SW 1271 (cell line): ENCODE results near the gene EXOC7.

Experiments
- DNase-seq, 2 experiments: peaks; one replicate each; lab custom pipeline; 2025; lab: John Stamatoyannopoulos, UW

Gene EXOC7, protein sequence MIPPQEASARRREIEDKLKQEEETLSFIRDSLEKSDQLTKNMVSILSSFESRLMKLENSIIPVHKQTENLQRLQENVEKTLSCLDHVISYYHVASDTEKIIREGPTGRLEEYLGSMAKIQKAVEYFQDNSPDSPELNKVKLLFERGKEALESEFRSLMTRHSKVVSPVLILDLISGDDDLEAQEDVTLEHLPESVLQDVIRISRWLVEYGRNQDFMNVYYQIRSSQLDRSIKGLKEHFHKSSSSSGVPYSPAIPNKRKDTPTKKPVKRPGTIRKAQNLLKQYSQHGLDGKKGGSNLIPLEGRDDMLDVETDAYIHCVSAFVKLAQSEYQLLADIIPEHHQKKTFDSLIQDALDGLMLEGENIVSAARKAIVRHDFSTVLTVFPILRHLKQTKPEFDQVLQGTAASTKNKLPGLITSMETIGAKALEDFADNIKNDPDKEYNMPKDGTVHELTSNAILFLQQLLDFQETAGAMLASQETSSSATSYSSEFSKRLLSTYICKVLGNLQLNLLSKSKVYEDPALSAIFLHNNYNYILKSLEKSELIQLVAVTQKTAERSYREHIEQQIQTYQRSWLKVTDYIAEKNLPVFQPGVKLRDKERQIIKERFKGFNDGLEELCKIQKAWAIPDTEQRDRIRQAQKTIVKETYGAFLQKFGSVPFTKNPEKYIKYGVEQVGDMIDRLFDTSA

DNA sequence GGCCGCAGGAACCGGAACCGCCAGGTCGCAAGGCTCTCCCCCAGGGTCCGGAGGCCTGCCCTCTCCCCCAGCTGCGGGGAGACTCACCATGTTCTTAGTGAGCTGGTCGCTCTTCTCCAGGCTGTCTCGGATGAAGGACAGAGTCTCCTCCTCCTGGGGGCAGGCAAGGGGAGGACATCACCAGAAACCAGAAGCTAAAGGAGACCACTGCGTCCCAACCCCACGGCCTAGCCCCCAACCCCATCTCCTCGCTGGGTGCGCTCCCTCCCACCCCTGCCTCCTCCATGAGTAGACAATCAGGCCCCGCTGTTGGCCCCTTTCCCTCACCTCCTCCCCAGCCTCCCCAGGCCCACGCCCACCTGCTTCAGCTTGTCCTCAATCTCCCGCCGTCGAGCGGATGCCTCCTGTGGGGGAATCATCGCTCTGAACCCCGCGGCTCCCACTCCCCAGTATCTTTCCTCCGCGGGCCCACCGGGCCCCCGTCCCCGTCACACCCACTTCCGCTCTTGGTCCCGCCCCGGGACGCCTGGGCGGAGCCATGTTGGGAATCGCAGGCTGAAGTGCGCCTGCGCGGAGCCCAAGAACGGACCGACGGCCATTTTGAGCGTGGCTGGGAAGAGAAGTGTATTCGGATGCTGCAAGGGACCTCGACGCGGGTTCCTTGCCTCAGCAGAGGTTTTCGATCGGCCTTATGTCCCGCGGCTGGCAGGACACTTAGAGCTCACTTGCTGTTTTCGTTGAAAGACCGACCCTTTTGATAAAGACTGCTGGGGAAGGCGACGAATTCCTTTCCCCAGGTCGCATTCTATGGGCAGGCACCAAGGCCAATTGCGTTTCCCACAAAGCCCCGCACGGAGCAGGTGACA lies at the start of gene EXOC7:
Gene EXOC7 (minus strand): TSS at position 514 of the 866 bp plus-strand sequence. CDS start 95 bp downstream, at position 419.
- DNase-seq: peak; percentile 57 to 85

DNA sequence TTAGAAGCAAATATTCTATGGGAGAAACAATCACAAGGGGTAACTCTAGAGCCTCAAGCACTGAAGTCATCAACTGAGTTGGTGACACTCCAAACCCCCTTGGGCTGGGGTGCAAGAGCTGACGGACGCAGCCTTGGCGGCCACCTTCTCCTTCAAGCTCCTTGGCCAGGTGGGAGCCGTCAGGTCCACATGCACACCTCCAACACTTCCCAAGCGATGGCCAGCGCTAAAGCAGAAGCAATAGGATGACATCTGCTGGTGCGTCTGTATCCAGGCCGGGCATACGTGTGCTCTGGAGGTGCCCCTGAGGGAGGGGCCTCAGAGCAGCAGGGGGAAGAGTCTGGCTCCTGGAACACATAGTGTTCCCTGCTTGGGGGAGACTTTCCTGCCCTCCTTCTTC lies 49.6 kb upstream of the EXOC7 start:
- DNase-seq: no peak

DNA sequence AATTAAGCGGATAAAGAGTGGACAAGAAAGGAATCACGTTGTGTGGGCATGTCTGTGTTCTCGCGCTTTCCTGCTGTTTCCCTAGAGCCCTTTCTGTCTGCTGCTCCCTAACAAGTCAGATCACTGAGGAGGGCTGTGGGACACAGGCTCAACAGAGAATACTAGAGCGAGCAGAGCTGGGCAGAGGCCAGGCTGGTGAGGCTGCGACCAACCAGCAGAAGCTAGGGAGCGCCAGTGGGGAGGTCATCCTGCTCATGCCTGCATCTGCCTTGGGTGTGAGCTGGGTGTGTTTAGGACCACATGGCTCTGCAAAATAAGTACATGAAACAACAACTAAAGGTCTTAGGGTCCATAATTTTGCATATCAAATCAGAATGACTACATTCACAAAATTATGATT lies 49.0 kb upstream of the EXOC7 start:
- DNase-seq: no peak

DNA sequence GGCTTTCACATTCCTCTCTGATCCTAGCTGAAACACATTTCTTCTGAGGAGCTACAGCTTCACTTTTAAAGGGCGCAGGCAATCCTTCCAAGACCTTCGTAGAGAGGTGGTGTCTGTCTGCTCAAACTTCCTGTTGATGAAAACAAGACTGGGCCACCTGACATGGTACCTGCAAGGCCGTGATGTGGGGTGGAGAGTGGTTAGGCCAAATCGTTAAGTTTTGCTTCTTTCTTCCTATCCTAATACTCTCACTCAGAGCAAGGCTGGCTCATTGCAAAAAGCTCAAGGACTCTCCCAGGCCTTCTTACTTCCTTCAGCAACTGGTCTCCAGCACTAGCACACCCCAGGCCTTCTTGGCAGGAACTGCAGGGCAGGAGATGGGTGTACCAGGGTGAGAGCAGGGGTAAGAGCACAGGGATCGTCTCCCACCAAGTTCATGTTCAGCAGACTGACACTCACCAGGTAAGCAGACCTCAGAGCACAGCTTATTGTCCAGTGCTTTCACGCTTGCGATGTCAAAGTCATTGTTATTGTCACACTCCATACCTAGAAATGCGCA lies 48.4 kb upstream of the EXOC7 start:
- no peak for DNase-seq

DNA sequence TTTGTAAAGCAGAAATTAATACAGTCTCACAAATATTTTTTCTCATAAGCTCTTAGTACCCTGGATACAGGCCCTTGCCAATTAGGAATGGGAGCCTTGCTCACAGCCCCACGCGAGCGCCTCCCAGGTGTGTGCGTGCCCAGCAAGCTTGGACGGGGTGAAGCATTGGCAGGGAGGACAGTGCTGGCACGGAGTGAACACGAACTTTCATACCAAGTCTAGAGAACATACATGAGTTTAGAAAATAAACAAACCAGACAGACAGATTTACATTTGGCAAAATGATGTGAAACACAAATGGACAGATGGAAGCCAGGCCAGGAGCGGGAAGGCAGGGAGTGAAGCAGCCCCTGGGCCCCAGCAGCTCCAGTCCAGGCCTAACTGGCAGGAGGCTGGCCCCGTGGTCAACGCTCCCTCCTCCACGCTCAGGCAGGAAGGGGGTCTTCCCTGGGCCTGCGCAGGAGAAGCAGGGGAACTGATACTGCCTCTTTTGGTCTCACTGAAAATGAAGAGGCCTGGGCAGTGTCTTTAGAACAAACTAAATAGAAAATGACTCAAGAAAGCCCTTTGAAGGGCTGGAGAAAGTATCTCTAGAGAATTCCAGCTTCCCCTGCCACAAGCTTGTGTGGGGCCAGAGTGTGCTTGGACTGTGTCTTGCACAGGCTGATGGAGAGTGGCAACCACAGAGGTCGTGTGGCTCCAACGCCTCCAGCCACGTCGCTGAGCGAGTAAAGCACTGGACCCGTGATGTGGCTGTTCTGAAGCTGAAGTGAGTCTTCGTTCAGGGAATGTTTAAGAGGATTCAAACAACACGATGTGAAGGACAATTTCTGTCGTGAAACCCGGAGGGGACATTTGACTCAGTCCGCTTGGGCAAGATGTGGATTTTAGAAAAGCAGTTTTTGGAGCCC lies 47.4 kb upstream of the EXOC7 start:
- no peak for DNase-seq

DNA sequence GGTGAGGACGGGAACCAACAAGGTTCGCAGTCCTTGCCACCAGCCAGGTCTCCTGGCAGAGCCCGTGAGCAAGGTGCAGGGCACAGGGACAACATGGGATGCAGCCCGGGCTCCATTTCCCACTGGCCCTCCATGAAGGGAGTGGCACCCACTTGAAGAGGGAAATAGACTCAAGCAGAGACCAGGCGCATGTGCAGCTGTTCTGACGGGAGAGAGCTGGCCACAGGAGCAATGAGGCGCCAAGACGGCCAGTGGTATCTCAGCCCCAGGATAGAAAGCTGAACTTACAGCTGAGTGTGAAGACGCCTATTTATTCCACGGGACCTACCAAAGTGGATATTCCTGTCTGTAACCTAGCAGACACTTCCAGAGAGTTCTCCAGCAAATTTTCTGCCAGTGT lies 45.6 kb upstream of the EXOC7 start:
- no peak for DNase-seq

DNA sequence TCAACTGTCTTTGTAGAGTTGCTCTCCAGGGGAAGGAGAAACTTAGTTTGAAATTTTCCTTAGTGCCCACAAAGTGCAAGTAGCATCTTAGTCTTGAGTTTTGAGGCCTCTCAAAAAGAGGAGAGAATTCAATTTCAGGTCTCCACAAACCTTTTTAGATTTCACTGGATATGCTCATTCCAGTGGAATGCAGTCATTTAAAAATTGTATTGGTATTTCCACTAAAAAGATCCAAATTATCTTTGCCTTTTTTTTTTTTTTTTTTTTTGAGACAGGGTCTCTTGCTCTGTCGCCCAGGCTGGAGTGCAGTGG lies 44.4 kb upstream of the EXOC7 start:
- DNase-seq: no peak

DNA sequence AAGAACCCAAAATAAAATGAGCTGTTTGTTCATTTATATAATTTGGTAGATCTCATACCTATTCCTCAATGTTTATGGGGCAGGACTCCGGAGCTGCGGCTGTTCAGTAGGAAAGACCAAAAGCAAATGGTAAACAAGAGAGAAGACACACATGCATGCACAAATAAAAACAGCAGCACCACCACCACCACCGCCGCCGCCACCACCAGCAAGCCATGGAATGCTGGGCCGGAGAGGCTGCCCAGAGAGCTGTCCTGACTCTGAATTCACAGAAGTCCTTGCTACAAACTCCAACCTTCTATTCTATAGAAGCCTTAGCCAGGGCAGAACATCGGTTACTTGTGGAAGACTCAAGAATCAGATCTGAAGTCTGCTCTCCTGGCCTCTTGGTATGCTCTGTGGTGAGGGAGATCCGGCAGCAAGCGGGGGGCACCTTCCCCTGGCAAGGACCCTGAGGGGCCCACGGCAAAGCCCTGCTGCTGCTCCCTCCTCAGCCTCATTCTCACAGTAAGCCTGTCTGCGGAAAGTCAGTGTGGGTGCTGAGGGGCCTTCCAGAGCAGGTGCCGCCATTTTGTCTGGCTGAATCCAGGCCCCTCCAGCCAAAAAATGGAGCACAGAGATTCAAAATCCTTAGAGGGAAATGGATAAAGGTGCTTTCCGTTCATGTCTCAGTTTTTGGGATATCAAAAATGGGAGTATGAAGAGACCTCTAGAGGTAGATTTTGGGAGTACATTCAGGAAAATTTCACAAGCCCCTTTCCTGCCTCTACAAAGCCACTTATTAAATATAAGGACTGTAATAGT lies 43.8 kb upstream of the EXOC7 start:
- DNase-seq: peak in 1 of 2 experiments; percentile 14

DNA sequence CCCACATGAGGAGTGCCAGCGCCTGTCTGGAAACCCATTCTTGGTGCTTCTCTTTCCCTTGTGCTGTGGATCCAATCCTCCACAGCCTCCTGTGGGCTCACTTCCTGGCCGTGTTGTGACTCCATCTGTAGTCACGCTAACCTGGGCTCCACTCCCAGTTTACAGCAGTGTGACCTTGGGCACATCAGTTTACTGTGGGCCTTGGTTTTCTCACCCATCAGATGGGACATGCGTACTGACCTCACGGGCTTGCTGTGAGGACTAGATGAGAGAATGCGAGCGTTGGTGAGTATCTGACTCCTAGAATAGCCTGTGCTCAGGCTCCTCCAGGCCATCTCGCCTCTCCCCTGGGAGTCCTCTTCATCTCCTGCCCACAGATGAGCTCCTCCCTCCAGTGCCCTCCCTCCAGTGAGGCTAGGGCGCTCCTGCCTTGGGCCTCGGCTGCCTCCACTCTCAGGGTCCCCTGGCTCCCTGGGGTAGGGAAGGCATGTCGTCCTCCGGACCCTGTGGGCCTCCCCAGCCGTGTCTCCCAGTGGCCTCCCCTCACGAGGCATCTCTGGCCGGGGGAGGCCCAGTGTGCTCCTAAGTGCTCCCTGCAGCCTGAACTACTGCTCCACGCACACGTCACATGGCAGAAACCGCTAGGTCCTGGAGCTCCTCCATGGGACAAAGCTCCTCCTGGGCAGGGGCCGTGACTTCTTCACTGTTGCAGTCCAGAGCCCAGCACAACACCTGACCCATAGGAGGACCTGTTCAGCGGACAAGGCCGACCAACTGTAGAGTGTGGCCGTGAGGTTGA lies 42.7 kb upstream of the EXOC7 start:
- DNase-seq: no peak

DNA sequence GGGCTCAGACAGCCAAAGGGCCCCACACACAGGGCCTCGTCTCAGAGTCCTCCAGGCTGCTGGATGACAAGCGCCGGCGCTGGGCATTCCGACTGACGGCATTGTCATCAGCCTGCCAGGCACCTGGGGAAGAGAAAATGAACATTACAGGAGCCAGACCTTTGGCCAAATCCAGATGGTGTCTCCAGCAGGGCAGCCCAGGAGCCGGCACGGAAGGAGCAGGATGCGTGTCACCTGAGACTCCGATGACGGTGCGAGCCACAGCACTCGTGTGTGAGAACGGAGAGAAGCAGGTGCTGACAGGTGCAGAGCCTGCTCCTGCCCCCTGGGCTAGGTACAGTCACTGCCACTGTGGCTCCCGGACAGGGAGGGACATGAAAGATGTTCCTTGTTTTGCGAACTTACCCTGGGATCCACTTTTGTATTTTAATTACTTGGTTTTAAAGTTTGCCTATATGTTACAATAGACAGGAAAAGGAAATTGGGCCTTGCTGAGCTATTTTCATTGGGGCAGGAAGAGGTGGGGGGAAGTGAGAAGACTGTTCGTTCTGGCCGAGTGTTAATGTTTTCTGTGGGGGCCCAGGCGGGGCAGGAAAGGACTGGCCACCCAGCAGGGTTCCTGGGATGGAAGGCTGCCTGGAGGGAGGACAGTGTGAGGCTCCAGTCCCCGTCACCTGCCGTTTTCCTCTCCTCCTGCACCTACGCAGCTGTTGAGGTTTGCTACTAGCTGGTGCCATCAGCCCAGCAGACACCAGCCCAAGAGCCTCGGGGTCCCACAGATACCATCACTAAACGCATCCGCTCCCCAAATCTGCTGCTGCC lies 41.9 kb upstream of the EXOC7 start:
- no peak for DNase-seq

DNA sequence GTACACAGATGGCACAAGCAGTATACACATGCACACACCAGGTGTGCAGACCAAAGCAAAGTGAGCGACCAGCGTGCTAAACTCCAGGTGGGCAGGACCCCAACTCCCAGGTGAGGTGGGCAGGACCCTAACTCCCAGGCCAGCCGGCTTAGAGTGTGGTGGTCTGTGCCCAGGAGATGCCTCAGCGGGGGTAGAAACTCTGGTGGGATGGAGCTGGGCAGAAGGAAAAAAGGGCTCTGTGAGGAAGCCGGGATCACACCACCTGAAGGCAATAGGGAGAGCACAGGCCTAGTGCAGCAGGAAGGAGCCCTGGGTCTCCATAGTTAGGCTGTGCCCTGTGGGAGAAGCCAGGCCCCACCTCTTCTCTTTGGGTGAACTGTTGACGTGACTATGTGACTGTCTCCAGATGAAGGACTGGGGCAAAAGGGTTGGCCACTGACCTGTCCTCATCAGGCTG lies 39.0 kb upstream of the EXOC7 start:
- DNase-seq: no peak

DNA sequence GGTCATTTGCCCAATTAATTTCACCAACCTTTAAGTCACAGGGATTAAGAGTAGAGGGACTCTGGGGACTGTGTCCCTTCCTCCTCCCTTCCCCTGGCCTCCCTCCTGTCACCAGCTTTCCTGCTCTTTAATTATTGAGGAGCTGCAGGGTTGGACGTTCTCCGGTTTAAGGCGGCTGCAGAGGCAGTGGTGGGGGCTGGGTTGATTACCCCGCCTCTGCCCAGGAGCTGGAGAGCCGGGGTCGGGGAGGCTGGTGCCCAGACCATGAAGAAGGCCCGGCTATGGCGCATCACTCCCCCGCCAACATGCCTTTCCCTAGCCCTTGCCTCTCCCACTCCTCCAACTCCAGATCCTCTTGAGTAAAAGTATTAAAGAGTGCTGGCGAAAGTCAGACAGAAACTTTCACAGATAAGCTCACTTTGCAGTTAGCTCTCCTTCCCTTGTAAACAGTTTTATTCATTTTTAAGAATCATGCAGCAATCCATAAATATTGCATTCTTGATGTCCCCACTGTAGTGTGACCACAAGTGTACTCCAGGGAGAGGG lies 38.5 kb upstream of the EXOC7 start:
- DNase-seq: no peak

DNA sequence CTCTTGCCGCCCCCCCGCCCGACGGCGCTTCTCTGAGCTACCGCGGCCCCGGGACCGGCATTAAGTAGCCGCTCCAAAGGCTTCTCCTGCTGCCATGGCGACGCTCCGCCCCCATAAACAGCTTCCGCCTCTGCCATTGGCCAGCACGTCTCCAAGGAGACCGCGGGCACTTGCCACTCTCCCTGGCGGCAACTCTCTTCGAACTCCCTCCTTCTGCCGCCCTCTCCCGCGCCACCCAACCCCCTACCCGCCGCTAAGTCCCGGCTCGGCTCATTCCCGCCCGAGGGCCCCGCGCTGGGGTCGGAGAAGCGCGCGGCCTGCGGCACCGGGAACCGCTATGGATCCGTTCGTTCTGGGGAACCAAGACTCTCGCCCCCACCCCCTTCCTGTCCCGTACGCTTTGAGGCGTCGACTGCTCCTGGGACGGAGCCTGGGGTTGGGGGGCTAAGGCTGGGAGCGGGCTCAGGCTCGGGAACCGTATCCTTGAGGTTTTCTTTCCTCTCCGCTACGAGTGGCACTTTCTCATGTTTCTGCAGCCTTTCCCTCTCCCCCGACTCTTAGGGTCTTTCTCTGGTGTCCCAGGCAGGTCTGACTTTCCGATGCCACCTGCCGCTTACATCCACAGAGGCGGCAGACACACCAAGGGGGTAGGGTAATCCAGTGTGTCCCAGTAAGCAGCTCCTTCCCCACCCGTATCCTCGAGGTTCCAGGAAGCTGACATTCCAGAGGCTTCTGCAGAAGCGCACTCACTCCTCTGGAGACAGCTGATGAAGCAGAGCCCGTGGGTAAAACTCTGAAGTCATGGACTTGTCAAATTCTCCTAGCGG lies 37.8 kb upstream of the EXOC7 start, which contains the start of gene FOXJ1:
Gene FOXJ1 (minus strand): TSS at position 34 of the 827 bp plus-strand sequence. CDS start 850 bp downstream, outside the sequence.
- DNase-seq: peak; percentile 52 to 80

DNA sequence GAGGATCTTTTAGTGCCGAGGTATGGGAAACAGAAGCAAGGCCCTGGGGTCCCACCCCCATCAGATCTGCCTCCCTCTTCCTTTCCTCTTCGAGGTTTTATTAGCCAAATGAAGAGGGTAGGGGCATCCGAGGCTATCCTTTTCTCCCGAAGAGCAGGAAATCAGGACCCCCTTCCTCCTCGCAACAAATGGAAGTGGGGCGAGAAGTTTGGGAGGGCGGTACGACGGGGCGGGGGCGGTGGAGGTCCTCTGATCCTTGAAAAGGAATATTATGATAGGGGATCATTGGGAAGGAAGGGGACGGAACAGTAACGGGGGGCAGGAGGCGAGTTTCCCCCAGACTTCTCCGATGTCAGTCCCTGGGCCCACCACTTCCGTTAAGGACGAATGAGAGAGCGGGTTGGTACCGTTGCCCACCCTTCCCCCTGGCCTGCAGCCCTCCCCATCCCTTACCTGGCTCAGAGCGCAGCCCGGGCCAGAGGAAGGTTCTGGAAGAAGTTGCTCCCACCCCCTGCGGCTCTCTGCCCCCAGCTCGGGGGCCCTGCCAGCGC lies 37.1 kb upstream of the EXOC7 start:
- no peak for DNase-seq

DNA sequence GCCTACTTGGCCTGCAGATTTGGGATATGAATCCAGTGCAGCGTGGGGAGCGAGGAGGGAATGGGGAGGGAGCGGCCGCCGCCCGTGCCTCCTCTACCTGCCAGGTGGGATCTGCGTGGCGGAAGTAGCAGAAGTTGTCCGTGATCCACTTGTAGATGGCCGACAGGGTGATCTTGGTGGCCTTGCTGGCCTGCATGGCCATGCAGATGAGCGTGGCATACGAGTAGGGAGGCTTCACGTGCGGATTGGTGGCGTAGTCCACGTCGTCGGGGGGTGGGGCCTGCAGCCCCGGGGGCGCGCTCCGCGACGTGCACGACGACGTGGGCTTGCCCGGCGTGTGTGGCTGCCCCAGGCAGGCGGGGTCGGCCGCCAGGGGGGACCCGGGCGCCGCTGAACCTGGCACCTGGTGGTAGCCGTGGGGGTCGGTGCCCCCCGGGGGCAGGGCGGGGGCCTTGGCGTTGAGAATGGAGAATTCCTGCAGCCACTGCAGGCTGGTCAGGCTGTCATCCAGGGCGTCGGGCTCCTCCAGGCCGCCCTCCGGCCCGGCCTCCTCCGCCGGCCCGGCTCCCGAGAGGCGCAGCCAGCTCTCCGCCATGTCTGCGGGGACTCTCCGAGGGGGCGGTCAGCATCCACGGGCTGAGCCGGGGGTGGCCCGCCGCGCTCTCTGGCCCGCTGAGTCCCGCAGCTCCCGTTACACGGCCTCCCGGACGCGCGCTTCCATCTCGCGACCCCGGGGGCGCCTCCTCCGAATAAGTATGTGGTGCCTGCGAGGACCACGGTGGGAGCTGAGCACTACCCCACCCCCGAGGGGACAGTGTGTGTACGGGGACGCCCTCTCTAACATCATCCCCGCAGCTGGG lies 36.4 kb upstream of the EXOC7 start:
- no peak for DNase-seq
